B cell (primary cell): ENCODE data around the gene GRID1.

ENCODE experiments used
- CTCF ChIP-seq: fragments of 200-600 bp; IDR thresholded peaks from one replicate; pipeline ENCODE4 v1.8.0; 2022; ENCODE audit warnings: antibody characterized with exemption, mild to moderate bottlenecking
- EZH2 ChIP-seq: IDR thresholded peaks from 2 replicates; pipeline ENCODE4 v1.6.1; 2012; ENCODE audit warnings: borderline replicate concordance, low read depth, mild to moderate bottlenecking, moderate library complexity, low read length; ENCODE audit not compliant: insufficient read depth, poor library complexity, severe bottlenecking

DNA sequence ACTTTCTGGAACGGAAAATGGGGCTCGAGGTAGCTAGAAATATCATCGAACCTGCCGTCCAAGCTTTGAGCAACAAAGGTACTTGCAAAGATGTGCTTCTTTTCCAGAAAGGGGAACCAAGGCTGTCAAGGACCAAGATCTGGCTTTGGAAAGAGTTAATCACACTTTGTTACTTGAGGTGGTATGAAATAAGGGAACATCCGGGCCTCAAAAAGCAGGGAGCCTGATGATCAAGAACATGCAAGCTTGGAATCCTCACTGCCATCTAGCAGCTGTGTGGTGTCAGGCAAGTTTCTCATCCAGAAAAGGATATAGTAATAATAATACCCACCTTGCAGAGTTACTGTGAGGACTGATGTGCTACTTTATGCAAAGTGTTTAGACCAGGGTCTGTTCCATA, 329.5 kb downstream of the GRID1 start:
- TF ChIP-seq EZH2 (no peak), CTCF (no peak)
